ENCODE data around the gene HSPA12B. TPM values are rescaled to one million over a fixed set of nuclear protein-coding genes. Genes with fewer than 3 reads are reported as not detected.

The HSPA12B gene
- total and polyA plus RNA-seq, 2 of the 8 experiments (the other 6 are each of a cell fraction or from before 2014, with no cell fraction given): 2.2 to 4.3 TPM

DNA sequence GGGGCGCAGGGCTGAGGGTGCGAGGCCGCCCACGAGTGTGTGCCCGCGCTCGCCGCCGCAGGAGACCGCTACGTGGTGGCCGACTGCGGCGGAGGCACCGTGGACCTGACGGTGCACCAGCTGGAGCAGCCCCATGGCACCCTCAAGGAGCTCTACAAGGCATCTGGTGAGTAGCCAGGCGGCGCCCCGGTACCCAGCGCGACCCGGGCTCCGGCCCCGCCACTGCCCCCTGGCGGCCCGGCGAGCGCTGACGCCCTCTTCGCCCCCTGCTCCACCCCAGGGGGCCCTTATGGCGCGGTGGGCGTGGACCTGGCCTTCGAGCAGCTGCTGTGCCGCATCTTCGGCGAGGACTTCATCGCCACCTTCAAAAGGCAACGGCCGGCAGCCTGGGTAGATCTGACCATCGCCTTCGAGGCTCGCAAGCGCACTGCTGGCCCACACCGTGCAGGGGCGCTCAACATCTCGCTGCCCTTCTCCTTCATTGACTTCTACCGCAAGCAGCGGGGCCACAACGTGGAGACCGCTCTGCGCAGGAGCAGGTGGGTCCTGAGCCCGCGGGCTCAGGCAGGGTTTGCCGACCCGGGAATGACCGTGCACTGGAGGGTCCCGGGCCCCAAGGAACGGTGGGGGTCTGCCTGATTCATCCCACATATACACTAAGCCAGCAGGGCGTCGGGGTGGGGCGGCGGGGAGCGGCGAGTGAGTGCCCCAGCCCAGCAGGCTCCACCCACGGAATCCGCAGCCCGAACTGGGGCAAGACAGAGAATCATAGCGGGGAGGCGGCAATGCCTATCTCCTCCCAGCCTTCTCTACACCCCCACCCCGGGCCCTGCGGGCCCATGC lies 17.4 kb downstream of the HSPA12B start (continued):
- TF ChIP-seq ATF2 (IDR thresholded peaks at IDR 0.05; ENCODE audit: low read length) (peak; percentile 66; the same call in 1 of the 2 replicates), CBX5 (IDR thresholded peaks at IDR 0.05; ENCODE audit: low read depth, low read length) (no peak), BCL11A (IDR thresholded peaks at IDR 0.05; ENCODE audit: low read depth in 2 of 2, low read length in 2 of 2) (no peak), POU5F1 (IDR thresholded peaks at IDR 0.05; ENCODE audit: low read depth, low read length) (no peak), ZNF274 (IDR thresholded peaks at IDR 0.05; ENCODE audit: borderline replicate concordance, extremely low read depth, low read length) (no peak), TAF1 (IDR thresholded peaks at IDR 0.05; ENCODE audit: low read depth, low read length) (peak; percentile 63), GABPA (IDR thresholded peaks at IDR 0.05; ENCODE audit: borderline replicate concordance, insufficient read depth, low read length) (no peak)

Data from H1 (cell line).